A673 (cell line): Measurements from ENCODE around the gene FBXL7. TPM values are rescaled to one million over a fixed set of nuclear protein-coding genes. Genes with fewer than 3 reads are reported as not detected.

Source experiments
- BruUV-seq: library from RNA; stranded (reverse); fragments of 400-500 nt; replicated peaks from 2 replicates; lab custom pipeline; 2021; lab: Mats Ljungman, UMichigan
- CTCF ChIA-PET: fragments of 300-600 bp; sonication (Branson Sonifier 250); formaldehyde crosslinking; loops from one replicate; lab custom pipeline; 2022; ENCODE audit warnings: antibody characterized with exemption; lab: Charles Lee
- POLR2A ChIA-PET: fragments of 300-600 bp; sonication (Branson Sonifier 250); formaldehyde crosslinking; loops from one replicate; lab custom pipeline; 2022; ENCODE audit warnings: antibody characterized with exemption; ENCODE audit not compliant: low non-redundant PET; lab: Charles Lee
- DNase-seq: peaks from one replicate; pipeline ENCODE4 v3.0.0-alpha.2; 2015; ENCODE audit warnings: low spot score
- H3K27ac ChIP-seq: fragments of 200-600 bp; sonication (generic); 2 replicates; pipeline ENCODE4 v1.5.1; 2016; ENCODE audit warnings: mixed run types, low read depth, mild to moderate bottlenecking, mixed read lengths, antibody characterized with exemption, low read length; ENCODE audit not compliant: poor library complexity, severe bottlenecking
- H3K27me3 ChIP-seq: fragments of 200-600 bp; sonication (generic); replicated peaks from 2 replicates; pipeline ENCODE4 v1.6.1; 2017; ENCODE audit warnings: mixed run types, low read depth, mild to moderate bottlenecking, mixed read lengths, antibody characterized with exemption, low read length; ENCODE audit not compliant: insufficient read depth, poor library complexity
- H3K36me3 ChIP-seq: fragments of 200-600 bp; sonication (generic); 2 replicates; pipeline ENCODE4 v1.6.1; 2016; ENCODE audit warnings: mixed run types, mild to moderate bottlenecking, mixed read lengths, antibody characterized with exemption, low read length; ENCODE audit not compliant: insufficient read depth, poor library complexity, severe bottlenecking
- H3K4me1 ChIP-seq: fragments of 200-600 bp; sonication (generic); 2 replicates; pipeline ENCODE4 v1.6.1; 2017; ENCODE audit warnings: mixed run types, mild to moderate bottlenecking, mixed read lengths, antibody characterized with exemption, low read length; ENCODE audit not compliant: insufficient read depth, poor library complexity, severe bottlenecking
- H3K4me3 ChIP-seq: fragments of 200-600 bp; sonication (generic); 2 replicates; pipeline ENCODE4 v1.5.1; 2016; ENCODE audit warnings: low read depth, mixed run types, mild to moderate bottlenecking, mixed read lengths, low read length; ENCODE audit not compliant: poor library complexity, severe bottlenecking
- H3K9me3 ChIP-seq: fragments of 200-600 bp; sonication (generic); 2 replicates; pipeline ENCODE4 v1.6.1; 2016; ENCODE audit warnings: mixed run types, low read depth, mild to moderate bottlenecking, mixed read lengths, antibody characterized with exemption, low read length; ENCODE audit not compliant: poor library complexity, severe bottlenecking
- CTCF ChIP-seq: fragments of 300-800, 200-600 bp; sonication (generic); conservative IDR thresholded peaks from 2 replicates; pipeline ENCODE4 v1.5.1; 2017; ENCODE audit warnings: low read depth, mild to moderate bottlenecking, antibody characterized with exemption, low read length, moderate library complexity, mixed read lengths
- EZH2 ChIP-seq: fragments of 200-600 bp; sonication (generic); IDR thresholded peaks from 2 replicates; pipeline ENCODE4 v1.6.1; 2017; ENCODE audit warnings: borderline replicate concordance, low read depth, mild to moderate bottlenecking, mixed read lengths, antibody characterized with exemption, low read length; ENCODE audit not compliant: poor library complexity, severe bottlenecking
- intact Hi-C: fragments of 100-400 bp; cut with micrococcal nuclease; formaldehyde crosslinking; loops from one replicate; pipeline ENCODE4 v1.10.0; 2022; ENCODE audit not compliant: unreplicated experiment
- total RNA-seq: library from RNA; stranded (reverse); gene quantifications from 2 replicates; pipeline ENCODE4 v1.2.3, GENCODE V29; 2021

The FBXL7 gene
- total RNA-seq, 1 experiment from 2014 or later = 5.9 TPM

DNA sequence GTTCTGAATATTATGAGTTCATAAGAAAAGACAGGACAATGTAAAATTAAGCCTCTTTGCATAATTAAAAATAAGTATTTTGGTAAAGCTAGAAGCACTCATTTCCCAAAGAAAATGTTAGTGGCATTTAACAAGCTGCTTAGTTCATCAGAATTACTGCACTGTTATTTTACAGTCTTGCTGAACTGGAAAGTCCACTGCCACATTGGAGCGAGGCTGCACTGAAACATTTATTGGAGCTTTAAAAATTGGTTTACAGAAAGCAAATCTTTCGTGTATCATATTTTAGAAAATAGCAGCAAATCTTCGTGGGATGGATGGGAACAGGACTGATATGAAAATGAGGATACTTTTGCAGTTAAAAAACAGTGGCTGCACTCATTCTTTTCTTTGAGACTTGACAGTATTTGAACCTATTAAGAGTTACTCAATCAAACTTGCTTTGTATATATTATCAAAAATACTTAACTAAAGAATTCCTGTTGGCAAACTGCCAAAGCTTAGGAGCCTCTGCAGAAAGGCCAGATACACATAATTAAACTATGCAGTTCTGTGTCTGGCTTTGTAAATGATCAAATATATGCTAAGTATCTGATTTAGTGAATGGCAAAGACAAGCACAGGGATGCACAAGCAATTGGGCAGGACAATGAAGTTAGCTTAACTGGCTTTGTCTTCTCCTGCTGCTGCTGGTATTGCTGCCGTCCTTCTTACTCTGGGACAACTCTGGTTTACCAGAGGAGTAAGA lies 16.5 kb upstream of the FBXL7 start:
- no peaks in the 10 kb centered on the region for H3K9me3 ChIP-seq
- H3K4me1 ChIP-seq = no peaks in the 10 kb centered on the region
- no peaks in the 10 kb centered on the region for H3K27me3 ChIP-seq
- no TSS peak for BruUV-seq
- H3K36me3 ChIP-seq = no peaks in the 10 kb centered on the region
- H3K4me3 ChIP-seq = no peak overlapping the region
- POLR2A ChIA-PET = no interaction called here
- intact Hi-C loops = no loop called here
- peak; percentile 31 for DNase-seq
- no peak for TF ChIP-seq CTCF
- no peak for TF ChIP-seq EZH2
- H3K27ac ChIP-seq = no peak overlapping the region
- CTCF ChIA-PET = no interaction called here

DNA sequence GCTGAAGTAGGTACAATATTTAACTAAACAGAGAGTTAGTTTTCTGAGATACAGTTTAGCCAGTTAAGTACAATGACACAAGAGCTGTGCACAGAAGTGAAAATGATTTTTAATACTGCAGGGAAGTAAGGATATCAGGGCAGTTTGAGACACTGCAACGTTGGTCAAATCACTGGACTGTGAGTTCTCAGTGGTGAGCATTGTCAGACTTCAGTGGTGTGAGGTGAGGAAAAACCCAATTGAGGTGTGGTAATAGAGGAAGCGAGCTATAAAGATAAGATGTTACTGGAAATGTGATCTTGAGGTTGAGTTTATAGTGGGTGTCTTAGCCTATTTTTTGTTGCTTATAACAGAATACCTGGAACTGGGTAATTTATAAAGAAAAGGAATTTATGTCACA lies 12.8 kb upstream of the FBXL7 start:
- intact Hi-C loops = no loop called here
- POLR2A ChIA-PET = no interaction called here
- H3K9me3 ChIP-seq = no peaks in the 10 kb centered on the region
- no peaks in the 10 kb centered on the region for H3K27me3 ChIP-seq
- TF ChIP-seq EZH2 = no peak
- TF ChIP-seq CTCF = no peak
- H3K36me3 ChIP-seq = no peaks in the 10 kb centered on the region
- CTCF ChIA-PET = no interaction called here
- no peak for DNase-seq
- no peak overlapping the region for H3K4me3 ChIP-seq
- no TSS peak for BruUV-seq
- no peak overlapping the region for H3K27ac ChIP-seq
- no peaks in the 10 kb centered on the region for H3K4me1 ChIP-seq

- no peak for DNase-seq
Observed at GRCh38 chr5:15489571-15490235, 10.3 kb upstream of the FBXL7 start.

More at GRCh38 chr5:15489571-15490235, 10.3 kb upstream of the FBXL7 start:
- Histone ChIP-seq H3K4me1 (no peaks in the 10 kb centered on the region), H3K36me3 (no peaks in the 10 kb centered on the region), H3K9me3 (no peaks in the 10 kb centered on the region), H3K27me3 (no peaks in the 10 kb centered on the region), H3K27ac (no peak overlapping the region), H3K4me3 (no peak overlapping the region)
- POLR2A ChIA-PET = no interaction called here
- no TSS peak for BruUV-seq
- CTCF ChIA-PET = no interaction called here
- TF ChIP-seq CTCF (no peak), EZH2 (no peak)
- intact Hi-C loops = no loop called here
